K562 (cell line): ENCODE data around the gene RC3H2. TPM values are rescaled to one million over a fixed set of nuclear protein-coding genes. Genes with fewer than 3 reads are reported as not detected.

ENCODE experiments used
- ATF1 ChIP-seq, 2 experiments: fragments of 450-650 bp in 1 of 2; IDR thresholded peaks; 2 replicates each; pipeline ENCODE4 v1.6.1; 2016; ENCODE audit warnings: missing compliant biosample characterization in 1 of 2, missing genetic modification characterization in 1 of 2
- COPS2 ChIP-seq: fragments of 450-650 bp; conservative IDR thresholded peaks from 2 replicates; pipeline ENCODE4 v1.6.1; 2016; ENCODE audit warnings: mild to moderate bottlenecking, moderate library complexity
- MEIS2 ChIP-seq: fragments of 450-650 bp; IDR thresholded peaks from 2 replicates; pipeline ENCODE4 v1.6.1; 2014; ENCODE audit warnings: mild to moderate bottlenecking; ENCODE audit not compliant: partially characterized antibody
- NFATC3 ChIP-seq: fragments of 450-650 bp; IDR thresholded peaks from 2 replicates; pipeline ENCODE4 v1.6.1; 2017; ENCODE audit warnings: mild to moderate bottlenecking
- NR2F6 ChIP-seq: fragments of 450-650 bp; formaldehyde crosslinking; IDR thresholded peaks from 2 replicates; pipeline ENCODE4 v1.4.0; 2020; ENCODE audit warnings: mild to moderate bottlenecking
- PHB2 ChIP-seq: fragments of 450-650 bp; IDR thresholded peaks from 2 replicates; pipeline ENCODE4 v1.6.1; 2017; ENCODE audit warnings: low read depth
- POLR3G ChIP-seq: IDR thresholded peaks from 2 replicates; pipeline ENCODE4 v1.6.1; 2011; ENCODE audit not compliant: insufficient read length, insufficient replicate concordance; ENCODE audit errors: extremely low read depth
- PTRF ChIP-seq: fragments of 450-650 bp; IDR thresholded peaks from 2 replicates; pipeline ENCODE4 v1.6.1; 2016; ENCODE audit warnings: mild to moderate bottlenecking, missing genetic modification characterization, missing compliant biosample characterization
- RAD21 ChIP-seq, 2 experiments: fragments of 250-450 bp in 1 of 2; fragments of 450-650 bp in 1 of 2; sonication (Bioruptor Pico) in 1 of 2; formaldehyde crosslinking in 1 of 2; IDR thresholded peaks in 1 of 2; conservative IDR thresholded peaks in 1 of 2; 2 replicates each; pipeline versions ENCODE4 v1.4.0 to v1.8.0; 2020 to 2022; ENCODE audit warnings: mild to moderate bottlenecking in 2 of 2, moderate library complexity in 1 of 2
- RBM15 ChIP-seq: fragments of 200-400 bp; formaldehyde crosslinking; IDR thresholded peaks from 2 replicates; pipeline ENCODE4 v1.6.1; 2018; ENCODE audit warnings: mild to moderate bottlenecking, low read length, moderate library complexity; ENCODE audit not compliant: insufficient read depth
- RFX5 ChIP-seq: IDR thresholded peaks from 2 replicates; pipeline ENCODE4 v1.6.1; 2011; ENCODE audit warnings: low read depth, mild to moderate bottlenecking, improper control_type of control experiment, low read length
- SAP30 ChIP-seq: fragments of 200-600 bp; sonication (generic); IDR thresholded peaks from 2 replicates; pipeline ENCODE4 v1.6.1; 2012; ENCODE audit warnings: borderline replicate concordance, low read depth, mild to moderate bottlenecking, moderate library complexity, low read length, control low read depth, inconsistent platforms; ENCODE audit not compliant: insufficient read depth, poor library complexity, severe bottlenecking
- SMARCB1 ChIP-seq: IDR thresholded peaks from 2 replicates; pipeline ENCODE4 v1.6.1; 2011; ENCODE audit warnings: improper control_type of control experiment, low read depth; ENCODE audit not compliant: insufficient read length
- SNIP1 ChIP-seq: fragments of 450-650 bp; IDR thresholded peaks from 2 replicates; pipeline ENCODE4 v1.7.1; 2017; ENCODE audit warnings: low read depth, mild to moderate bottlenecking
- XRCC5 ChIP-seq: fragments of 200-400 bp; formaldehyde crosslinking; IDR thresholded peaks from 2 replicates; pipeline ENCODE4 v1.6.1; 2017; ENCODE audit warnings: low read depth, mild to moderate bottlenecking, low read length
- YY1 ChIP-seq, 3 experiments: IDR thresholded peaks; 2 replicates each; pipeline ENCODE4 v1.6.1; 2011; ENCODE audit warnings: low read length in 2 of 3, mild to moderate bottlenecking in 2 of 3, moderate library complexity in 2 of 3, borderline replicate concordance in 1 of 3, control low read depth in 1 of 3, low read depth in 1 of 3; ENCODE audit not compliant: insufficient read depth in 3 of 3, insufficient replicate concordance in 2 of 3, control insufficient read depth in 1 of 3, insufficient read length in 1 of 3; ENCODE audit errors: extremely low read depth in 1 of 3
- ZC3H8 ChIP-seq: fragments of 450-650 bp; IDR thresholded peaks from 2 replicates; pipeline ENCODE4 v1.6.1; 2017
- polyA plus RNA-seq, 8 experiments: library from polyadenylated mRNA; depleted of rRNA in 4 of 8; stranded (reverse) in 5 of 8; unstranded in 3 of 8; fragments of >200 nt; fragmentation: Nextera tagmentation in 2 of 8; fragmentation: Illumina TruSeq in 1 of 8; extraction: Ambion mirVana in 2 of 8; extraction: Trizol in 1 of 8; gene quantifications; 2 replicates each; pipeline versions ENCODE4 v1.2.1 to v1.2.3, GENCODE V29; 2011 to 2014; ENCODE audit warnings: inconsistent platforms in 1 of 8, missing spikeins in 1 of 8
- total RNA-seq, 7 experiments: library from RNA; depleted of rRNA in 6 of 7; stranded (reverse); fragments of >200 nt in 6 of 7; fragmentation: Illumina TruSeq in 2 of 7; extraction: Trizol in 2 of 7; gene quantifications; 2 replicates each; pipeline versions ENCODE4 v1.2.1 to v1.2.3, GENCODE V29; 2011 to 2021; ENCODE audit warnings: low replicate concordance in 1 of 7
- TF ChIP-seq, protein P1 (sequence below): fragments of 450-650 bp; IDR thresholded peaks from 2 replicates; pipeline ENCODE4 v1.6.1; 2014; ENCODE audit warnings: low read depth, mild to moderate bottlenecking, moderate library complexity, borderline replicate concordance
- TF ChIP-seq, protein P2 (sequence below), 2 experiments: fragments of 250-450 bp in 1 of 2; fragments of 450-650 bp in 1 of 2; sonication (Bioruptor Pico) in 1 of 2; IDR thresholded peaks; 2 replicates each; pipeline versions ENCODE4 v1.6.1 to v1.8.0; 2016 to 2021; ENCODE audit warnings: mild to moderate bottlenecking in 2 of 2, moderate library complexity in 2 of 2, missing compliant biosample characterization in 1 of 2, missing genetic modification characterization in 1 of 2

Gene RC3H2
- total and polyA plus RNA-seq, 9 of the 15 experiments (the other 6 are each of a cell fraction or from before 2014, with no cell fraction given) = 5.6 to 35.4 (median 18.6) TPM

DNA sequence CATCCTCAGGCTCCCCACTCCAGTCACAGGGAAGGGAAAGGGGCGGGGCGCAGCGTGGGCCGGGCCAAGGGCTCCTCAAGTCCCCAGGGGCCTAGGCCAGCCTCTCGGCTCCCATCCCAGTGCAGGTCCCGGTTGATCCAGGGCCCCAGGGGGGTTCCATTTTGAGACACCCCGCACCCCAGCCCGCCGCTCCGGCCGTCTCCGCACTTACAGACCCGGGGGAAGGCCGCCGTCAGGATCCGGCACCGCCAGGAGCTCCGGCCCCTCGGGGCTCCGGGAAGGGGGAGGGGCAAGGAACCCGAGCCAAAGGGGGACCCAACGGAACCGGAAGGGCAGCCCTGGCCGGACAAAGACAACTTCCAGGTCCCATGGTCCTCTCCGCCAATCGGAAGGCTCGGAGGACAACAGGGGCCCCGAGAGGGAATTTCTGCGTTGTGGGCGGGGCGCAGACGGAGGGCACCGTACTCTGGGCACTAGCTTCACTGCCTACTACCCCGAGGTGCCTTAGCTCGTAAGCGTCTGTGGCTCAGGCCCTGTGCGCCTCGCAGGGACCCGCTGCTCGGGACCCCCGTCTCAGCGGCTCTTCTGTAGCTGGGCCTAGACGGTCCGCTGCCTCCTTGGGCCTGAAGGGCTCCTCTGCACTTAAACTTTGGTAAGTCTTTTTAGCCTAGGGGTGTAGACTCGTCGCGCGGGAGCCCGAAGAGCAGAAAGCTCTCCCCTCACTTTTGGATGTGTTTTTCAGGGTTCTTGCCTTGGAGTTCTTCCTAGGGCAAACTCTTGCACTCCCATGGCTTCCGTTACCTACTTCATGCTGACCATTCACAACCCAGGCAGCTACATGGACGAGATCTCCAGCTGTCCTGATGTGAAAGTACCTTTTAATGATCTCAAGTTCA lies 26.3 kb upstream of the RC3H2 start, which contains the start of gene ZBTB26 (continued):
- no peak for TF ChIP-seq POLR3G
- TF ChIP-seq PHB2 = no peak
- TF ChIP-seq COPS2 = no peak
- TF ChIP-seq RFX5 = no peak
- TF ChIP-seq ZC3H8 = no peak
- peak in 1 of 3 experiments; percentile 28 for TF ChIP-seq YY1 (IDR thresholded peaks at IDR 0.05; ENCODE audit: borderline replicate concordance in 1 of 3, control insufficient read depth in 1 of 3, extremely low read depth in 1 of 3, insufficient read depth in 3 of 3, insufficient read length in 1 of 3, insufficient replicate concordance in 2 of 3, low read depth in 1 of 3, low read length in 2 of 3)
- no peak for TF ChIP-seq SNIP1
- TF ChIP-seq SMARCB1 = no peak
- peak; percentile 33 for TF ChIP-seq SAP30
- TF ChIP-seq MEIS2 = no peak
- no peak for TF ChIP-seq RAD21 (CRISPR knock-in tag; conservative IDR thresholded peaks at IDR 0.05 in 1 of 2, IDR thresholded peaks at IDR 0.05 in 1 of 2)
- no peak for TF ChIP-seq NR2F6 (CRISPR knock-in tag)
- no peak; the same call in 1 of the 2 replicates for TF ChIP-seq XRCC5
- TF ChIP-seq, protein P1, sequence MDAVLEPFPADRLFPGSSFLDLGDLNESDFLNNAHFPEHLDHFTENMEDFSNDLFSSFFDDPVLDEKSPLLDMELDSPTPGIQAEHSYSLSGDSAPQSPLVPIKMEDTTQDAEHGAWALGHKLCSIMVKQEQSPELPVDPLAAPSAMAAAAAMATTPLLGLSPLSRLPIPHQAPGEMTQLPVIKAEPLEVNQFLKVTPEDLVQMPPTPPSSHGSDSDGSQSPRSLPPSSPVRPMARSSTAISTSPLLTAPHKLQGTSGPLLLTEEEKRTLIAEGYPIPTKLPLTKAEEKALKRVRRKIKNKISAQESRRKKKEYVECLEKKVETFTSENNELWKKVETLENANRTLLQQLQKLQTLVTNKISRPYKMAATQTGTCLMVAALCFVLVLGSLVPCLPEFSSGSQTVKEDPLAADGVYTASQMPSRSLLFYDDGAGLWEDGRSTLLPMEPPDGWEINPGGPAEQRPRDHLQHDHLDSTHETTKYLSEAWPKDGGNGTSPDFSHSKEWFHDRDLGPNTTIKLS = no peak
- TF ChIP-seq ATF1 (CRISPR knock-in tag; IDR thresholded peaks at IDR 0.05) = no peak
- peak; percentile 80 for TF ChIP-seq ATF1 (tag; IDR thresholded peaks at IDR 0.05)
- TF ChIP-seq PTRF = no peak
- TF ChIP-seq RBM15 = no peak
- TF ChIP-seq, protein P2, sequence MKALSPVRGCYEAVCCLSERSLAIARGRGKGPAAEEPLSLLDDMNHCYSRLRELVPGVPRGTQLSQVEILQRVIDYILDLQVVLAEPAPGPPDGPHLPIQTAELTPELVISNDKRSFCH (CRISPR knock-in tag; IDR thresholded peaks at IDR 0.05) = no peak
- TF ChIP-seq, protein P2 (tag; IDR thresholded peaks at IDR 0.05) = no peak
- no peak for TF ChIP-seq NFATC3
